Measurements from ENCODE around the gene AMN.

AMN gene

DNA sequence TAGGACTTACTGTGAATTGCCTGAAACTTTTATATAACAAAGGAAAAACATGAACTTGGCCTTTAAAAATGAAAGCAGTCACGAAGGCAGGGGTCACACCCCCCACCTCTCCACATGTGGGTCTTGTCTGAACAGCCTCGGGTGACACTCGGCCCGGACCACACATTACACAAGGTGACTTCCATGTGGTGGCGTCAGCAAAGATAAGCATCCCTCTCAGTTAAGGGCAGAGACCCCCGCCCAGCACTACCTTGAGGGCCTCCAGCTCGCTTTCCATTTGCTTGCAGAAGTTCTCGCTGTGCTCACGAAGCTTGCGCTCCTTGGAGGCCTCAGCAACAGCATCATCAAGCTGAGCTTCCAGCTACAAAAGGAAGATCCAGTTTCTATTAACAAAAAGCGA lies 47.4 kb downstream of the AMN start:
- Histone ChIP-seq H3K36me3 (ENCODE audit: control insufficient read depth, insufficient read depth, low read length) (peaks cover 96% of the 10 kb centered on the region), H3K4me1 (ENCODE audit: control insufficient read depth, insufficient read depth, low read length) (no peaks in the 10 kb centered on the region), H3K27me3 (ENCODE audit: control insufficient read depth, insufficient read depth, low read length) (no peaks in the 10 kb centered on the region), H3K4me3 (ENCODE audit: low read depth, low read length) (no peak overlapping the region), H3K9me3 (ENCODE audit: control insufficient read depth, insufficient read depth, low read length) (no peaks in the 10 kb centered on the region), H3K27ac (ENCODE audit: low read depth, low read length) (no peak overlapping the region), H3K9ac (ENCODE audit: low read depth, low read length) (no peak overlapping the region)

DNA sequence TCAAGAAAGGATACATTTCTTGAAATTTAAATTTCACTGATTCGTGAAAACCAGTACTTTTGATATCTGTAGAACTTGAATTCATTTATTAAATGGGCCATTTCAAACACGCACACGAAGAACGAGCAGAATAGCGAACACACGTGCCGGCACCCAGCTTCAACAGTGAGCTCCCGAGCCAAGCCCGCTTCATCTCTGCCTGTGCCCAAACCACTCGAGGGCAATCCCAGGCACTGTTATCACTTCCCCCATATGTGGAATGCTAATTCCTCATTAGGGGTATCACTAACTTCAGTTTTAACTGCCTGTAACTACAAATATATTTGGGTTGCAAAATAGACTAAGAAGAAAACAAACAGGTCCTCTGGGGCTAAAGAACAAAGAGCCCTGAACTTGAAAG lies 48.0 kb downstream of the AMN start:
- Histone ChIP-seq H3K36me3 (ENCODE audit: control insufficient read depth, insufficient read depth, low read length) (peaks cover 94% of the 10 kb centered on the region), H3K27ac (ENCODE audit: low read depth, low read length) (no peak overlapping the region), H3K4me3 (ENCODE audit: low read depth, low read length) (no peak overlapping the region), H3K9ac (ENCODE audit: low read depth, low read length) (no peak overlapping the region), H3K27me3 (ENCODE audit: control insufficient read depth, insufficient read depth, low read length) (no peaks in the 10 kb centered on the region), H3K9me3 (ENCODE audit: control insufficient read depth, insufficient read depth, low read length) (no peaks in the 10 kb centered on the region), H3K4me1 (ENCODE audit: control insufficient read depth, insufficient read depth, low read length) (no peaks in the 10 kb centered on the region)

DNA sequence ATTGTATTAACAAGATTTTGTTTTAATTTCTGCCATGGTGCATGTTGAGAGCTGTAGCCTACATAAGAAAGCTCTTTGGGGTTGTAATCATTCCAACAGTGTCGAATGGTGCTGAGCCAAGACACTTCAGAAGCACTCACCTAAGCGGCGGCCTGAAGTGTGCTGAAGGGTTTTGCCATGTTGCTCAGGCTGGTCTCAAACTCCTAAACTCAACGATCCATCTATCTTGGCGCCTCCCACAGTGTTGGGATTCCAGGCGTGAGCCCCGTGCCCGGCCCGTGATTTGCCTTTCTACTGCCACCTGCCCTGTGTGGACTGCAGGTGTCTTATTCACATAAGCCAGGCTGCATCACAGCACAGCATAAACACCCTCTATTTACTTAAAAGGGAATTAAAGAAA lies 48.9 kb downstream of the AMN start:
- no peak overlapping the region for H3K27ac ChIP-seq (ENCODE audit: low read depth, low read length)
- no peaks in the 10 kb centered on the region for H3K4me1 ChIP-seq (ENCODE audit: control insufficient read depth, insufficient read depth, low read length)
- H3K9me3 ChIP-seq (ENCODE audit: control insufficient read depth, insufficient read depth, low read length): no peaks in the 10 kb centered on the region
- no peaks in the 10 kb centered on the region for H3K27me3 ChIP-seq (ENCODE audit: control insufficient read depth, insufficient read depth, low read length)
- peaks cover 94% of the 10 kb centered on the region for H3K36me3 ChIP-seq (ENCODE audit: control insufficient read depth, insufficient read depth, low read length)
- H3K4me3 ChIP-seq (ENCODE audit: low read depth, low read length): no peak overlapping the region
- H3K9ac ChIP-seq (ENCODE audit: low read depth, low read length): no peak overlapping the region

DNA sequence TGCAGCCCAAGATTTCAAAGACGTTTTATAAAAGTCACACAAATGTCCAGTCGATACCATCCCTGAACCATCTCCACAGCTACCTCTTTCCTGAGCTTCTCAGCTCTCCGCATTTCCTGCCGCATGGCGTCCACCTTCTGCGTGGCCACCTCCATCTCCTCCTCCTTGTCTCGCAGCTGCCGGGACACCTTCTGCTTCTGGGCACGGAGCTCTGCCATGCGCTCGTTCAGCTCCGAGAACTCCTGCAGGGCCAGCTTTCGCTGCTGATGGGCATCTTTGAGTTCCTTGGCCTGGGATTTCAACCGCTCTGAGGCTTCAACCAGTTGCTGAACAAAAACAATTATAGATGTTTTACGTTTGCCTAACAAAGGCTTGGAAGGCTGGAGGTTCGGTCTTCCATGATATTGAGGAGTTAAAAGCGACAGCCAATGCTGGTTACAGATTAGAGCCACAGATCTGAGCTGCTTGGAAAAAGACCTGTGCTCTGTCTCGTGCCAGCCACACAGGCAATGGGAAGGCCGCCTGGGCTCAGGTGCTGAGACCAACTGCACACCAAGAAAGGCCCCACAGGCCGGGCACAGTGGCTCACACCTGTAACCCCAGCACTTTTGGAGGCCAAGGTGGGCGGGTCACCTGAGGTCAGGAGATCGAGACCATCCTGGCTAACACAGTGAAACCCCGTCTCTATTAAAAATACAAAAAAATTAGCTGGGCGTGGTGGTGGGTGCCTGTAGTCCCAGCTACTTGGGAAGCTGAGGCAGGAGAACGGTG lies 49.6 kb downstream of the AMN start:
- no peaks in the 10 kb centered on the region for H3K27me3 ChIP-seq (ENCODE audit: control insufficient read depth, insufficient read depth, low read length)
- H3K27ac ChIP-seq (ENCODE audit: low read depth, low read length): no peak overlapping the region
- peaks cover 93% of the 10 kb centered on the region for H3K36me3 ChIP-seq (ENCODE audit: control insufficient read depth, insufficient read depth, low read length)
- H3K4me1 ChIP-seq (ENCODE audit: control insufficient read depth, insufficient read depth, low read length): no peaks in the 10 kb centered on the region
- no peaks in the 10 kb centered on the region for H3K9me3 ChIP-seq (ENCODE audit: control insufficient read depth, insufficient read depth, low read length)
- no peak overlapping the region for H3K9ac ChIP-seq (ENCODE audit: low read depth, low read length)
- H3K4me3 ChIP-seq (ENCODE audit: low read depth, low read length): no peak overlapping the region

DNA sequence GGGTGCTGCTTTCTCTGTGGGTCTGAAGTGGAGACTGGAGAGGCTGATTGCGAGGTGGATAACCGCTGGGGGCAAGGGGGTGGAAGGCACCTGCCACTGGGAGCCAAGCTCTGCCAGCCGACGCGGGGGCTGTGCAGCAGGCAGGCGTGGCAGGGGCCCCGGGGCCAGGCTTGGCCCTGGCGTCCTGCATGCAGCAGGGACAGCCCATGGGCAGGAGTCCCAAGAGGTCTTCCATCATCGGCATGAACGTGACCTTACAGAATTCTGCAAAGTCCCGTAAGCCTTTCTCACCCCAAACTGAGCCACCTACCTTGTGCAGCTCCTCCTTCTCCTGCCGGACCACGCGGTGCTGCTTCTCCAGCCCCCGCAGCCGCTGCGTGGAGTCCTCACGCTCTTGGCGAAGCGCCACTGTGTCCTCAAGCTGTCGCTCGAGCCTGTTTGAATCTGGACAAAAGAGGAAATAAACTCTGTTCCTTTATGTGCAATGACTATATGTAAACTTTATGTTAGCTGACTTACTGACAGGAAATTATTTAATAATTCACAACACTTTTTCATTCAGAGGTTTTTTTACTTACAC lies 51.3 kb downstream of the AMN start:
- H3K9ac ChIP-seq (ENCODE audit: low read depth, low read length): no peak overlapping the region
- no peaks in the 10 kb centered on the region for H3K4me1 ChIP-seq (ENCODE audit: control insufficient read depth, insufficient read depth, low read length)
- H3K9me3 ChIP-seq (ENCODE audit: control insufficient read depth, insufficient read depth, low read length): no peaks in the 10 kb centered on the region
- no peaks in the 10 kb centered on the region for H3K27me3 ChIP-seq (ENCODE audit: control insufficient read depth, insufficient read depth, low read length)
- no peak overlapping the region for H3K27ac ChIP-seq (ENCODE audit: low read depth, low read length)
- H3K4me3 ChIP-seq (ENCODE audit: low read depth, low read length): no peak overlapping the region
- peaks cover 91% of the 10 kb centered on the region for H3K36me3 ChIP-seq (ENCODE audit: control insufficient read depth, insufficient read depth, low read length)

DNA sequence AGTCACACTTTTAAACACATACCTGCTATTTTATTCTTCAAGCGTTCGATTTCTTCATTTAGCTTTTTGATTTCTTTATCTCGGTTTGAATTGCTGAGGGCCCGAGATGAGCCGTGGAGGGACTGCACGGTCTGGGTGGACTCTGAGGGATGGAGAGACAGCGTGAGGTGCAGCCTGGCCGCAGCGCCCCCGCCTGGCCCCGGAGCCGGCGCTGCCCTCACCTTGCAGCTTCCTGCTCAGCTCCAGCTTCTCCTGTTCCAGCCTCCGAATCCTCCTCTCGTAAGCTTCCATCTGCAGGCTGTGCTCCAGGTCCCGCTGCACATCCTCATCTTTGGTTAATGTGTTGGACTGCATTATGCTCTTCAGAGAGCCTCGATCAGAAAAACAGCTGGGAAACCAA lies 53.2 kb downstream of the AMN start:
- Histone ChIP-seq H3K9ac (ENCODE audit: low read depth, low read length) (no peak overlapping the region), H3K4me3 (ENCODE audit: low read depth, low read length) (no peak overlapping the region), H3K36me3 (ENCODE audit: control insufficient read depth, insufficient read depth, low read length) (peaks cover 89% of the 10 kb centered on the region), H3K27ac (ENCODE audit: low read depth, low read length) (no peak overlapping the region), H3K9me3 (ENCODE audit: control insufficient read depth, insufficient read depth, low read length) (no peaks in the 10 kb centered on the region), H3K4me1 (ENCODE audit: control insufficient read depth, insufficient read depth, low read length) (no peaks in the 10 kb centered on the region), H3K27me3 (ENCODE audit: control insufficient read depth, insufficient read depth, low read length) (no peaks in the 10 kb centered on the region)

DNA sequence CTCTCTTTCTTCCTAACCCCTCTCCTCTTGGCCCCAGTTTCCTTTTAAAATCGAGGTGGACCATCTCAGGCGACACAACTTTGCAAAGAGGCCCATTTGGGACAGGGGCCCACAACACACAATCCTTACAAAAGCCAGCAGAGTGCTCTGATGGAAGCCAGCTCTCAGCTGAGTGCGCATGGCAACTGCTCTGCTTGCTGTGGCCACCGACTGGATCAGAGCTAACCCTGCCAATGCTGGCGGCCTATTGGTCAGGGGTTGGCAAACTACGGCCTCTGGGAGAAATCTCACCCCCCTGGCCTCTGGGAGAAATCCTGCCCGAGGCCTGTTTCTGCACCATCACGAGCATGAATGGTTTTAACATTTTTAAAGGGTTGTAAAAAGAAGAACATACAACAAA lies 55.0 kb downstream of the AMN start:
- Histone ChIP-seq H3K9ac (ENCODE audit: low read depth, low read length) (no peak overlapping the region), H3K9me3 (ENCODE audit: control insufficient read depth, insufficient read depth, low read length) (no peaks in the 10 kb centered on the region), H3K4me3 (ENCODE audit: low read depth, low read length) (no peak overlapping the region), H3K36me3 (ENCODE audit: control insufficient read depth, insufficient read depth, low read length) (peaks cover 87% of the 10 kb centered on the region), H3K27ac (ENCODE audit: low read depth, low read length) (no peak overlapping the region), H3K27me3 (ENCODE audit: control insufficient read depth, insufficient read depth, low read length) (no peaks in the 10 kb centered on the region), H3K4me1 (ENCODE audit: control insufficient read depth, insufficient read depth, low read length) (no peaks in the 10 kb centered on the region)

DNA sequence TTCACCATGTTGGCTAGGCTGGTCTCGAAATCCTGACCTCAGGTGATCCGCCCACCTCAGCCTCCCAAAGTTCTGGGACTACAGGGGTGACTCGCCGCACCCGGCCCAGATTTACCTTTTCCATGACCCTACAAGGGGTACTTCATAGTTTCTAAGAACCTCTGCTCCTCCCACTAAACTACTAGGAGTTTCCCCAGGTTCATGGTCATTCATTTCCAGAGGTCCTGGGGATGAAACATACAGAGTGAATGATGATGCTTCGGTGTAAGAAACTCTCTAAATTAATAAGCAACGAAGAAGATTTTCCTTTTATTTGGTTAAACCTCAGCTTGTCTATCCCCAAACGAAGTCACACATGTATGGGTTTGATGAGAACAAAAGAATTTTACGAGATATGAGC lies 56.9 kb downstream of the AMN start:
- Histone ChIP-seq H3K9ac (ENCODE audit: low read depth, low read length) (no peak overlapping the region), H3K9me3 (ENCODE audit: control insufficient read depth, insufficient read depth, low read length) (no peaks in the 10 kb centered on the region), H3K36me3 (ENCODE audit: control insufficient read depth, insufficient read depth, low read length) (peaks cover 85% of the 10 kb centered on the region), H3K27ac (ENCODE audit: low read depth, low read length) (no peak overlapping the region), H3K4me3 (ENCODE audit: low read depth, low read length) (no peak overlapping the region), H3K27me3 (ENCODE audit: control insufficient read depth, insufficient read depth, low read length) (no peaks in the 10 kb centered on the region), H3K4me1 (ENCODE audit: control insufficient read depth, insufficient read depth, low read length) (no peaks in the 10 kb centered on the region)

DNA sequence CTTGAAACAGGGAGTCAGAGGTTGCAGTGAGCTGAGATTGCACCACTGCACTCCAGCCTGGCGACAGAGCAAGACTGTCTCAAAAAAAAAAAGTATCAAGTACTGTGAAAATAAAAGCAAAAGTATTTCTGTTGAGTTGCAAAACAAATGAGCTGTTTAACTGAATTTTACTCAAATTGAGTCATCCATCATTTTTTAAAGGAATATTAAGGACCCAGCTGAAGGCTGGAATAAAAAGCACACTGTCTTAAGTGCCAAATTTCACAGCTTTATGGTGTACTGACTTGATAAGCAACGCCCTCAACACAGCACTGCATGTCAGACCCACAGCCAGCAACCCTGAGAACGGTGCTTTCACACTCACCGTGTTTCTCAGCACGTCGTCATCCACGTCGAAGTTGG lies 57.9 kb downstream of the AMN start:
- H3K4me3 ChIP-seq (ENCODE audit: low read depth, low read length): no peak overlapping the region
- H3K27ac ChIP-seq (ENCODE audit: low read depth, low read length): no peak overlapping the region
- H3K27me3 ChIP-seq (ENCODE audit: control insufficient read depth, insufficient read depth, low read length): no peaks in the 10 kb centered on the region
- H3K4me1 ChIP-seq (ENCODE audit: control insufficient read depth, insufficient read depth, low read length): no peaks in the 10 kb centered on the region
- no peaks in the 10 kb centered on the region for H3K9me3 ChIP-seq (ENCODE audit: control insufficient read depth, insufficient read depth, low read length)
- H3K9ac ChIP-seq (ENCODE audit: low read depth, low read length): no peak overlapping the region
- H3K36me3 ChIP-seq (ENCODE audit: control insufficient read depth, insufficient read depth, low read length): peaks cover 86% of the 10 kb centered on the region
